Astrocyte (in vitro differentiated cells and primary cell): ENCODE measurements around the gene POMT2.

Source experiments
- CTCF ChIP-seq: IDR thresholded peaks from 2 replicates; pipeline ENCODE4 v1.5.1; 2011; ENCODE audit warnings: low read depth, mild to moderate bottlenecking, inconsistent platforms, low read length, moderate library complexity; ENCODE audit not compliant: insufficient read depth
- EZH2 ChIP-seq: IDR thresholded peaks from 2 replicates; pipeline ENCODE4 v1.6.1; 2012; ENCODE audit warnings: mild to moderate bottlenecking, low read length, inconsistent platforms; ENCODE audit not compliant: insufficient read depth

- no peak for TF ChIP-seq CTCF
- no peak for TF ChIP-seq EZH2
These were observed 80.3 kb downstream of the POMT2 start for GRCh38 chr14:77240336-77240915.
